GM21360 (cell line): ENCODE measurements around the gene CYP2U1.
"Not testable (repeated sequence)": the region's sequence is repeated elsewhere in the genome, so short reads cannot be mapped to it uniquely, and the experiment has no call there.

Experiments
- ATAC-seq: cut with Tn5 transposase; IDR thresholded peaks from one replicate; pipeline ENCODE4 v1.9.1; 2021; ENCODE audit warnings: mild to moderate bottlenecking, moderate library complexity; ENCODE audit not compliant: unreplicated experiment

CYP2U1 gene

DNA sequence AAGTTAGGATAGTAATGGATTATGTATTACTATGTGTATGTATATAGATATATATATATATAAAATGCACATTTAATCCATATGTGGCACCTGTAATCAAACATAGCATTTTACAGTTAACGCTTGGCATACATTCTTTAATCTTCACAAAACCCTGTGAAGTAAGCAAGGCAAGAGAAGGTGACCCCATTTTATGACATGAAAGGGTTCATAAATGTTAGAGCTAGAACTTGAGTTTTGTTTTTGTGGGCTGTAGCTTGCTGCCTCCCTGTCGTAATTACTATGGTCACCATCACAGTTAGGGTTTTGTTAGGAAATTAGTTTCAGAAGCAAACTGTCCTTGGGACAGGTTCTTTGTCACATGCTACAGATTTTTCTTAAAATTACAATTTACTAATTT is 13.8 kb upstream of the CYP2U1 start:
- ATAC-seq = no peak

DNA sequence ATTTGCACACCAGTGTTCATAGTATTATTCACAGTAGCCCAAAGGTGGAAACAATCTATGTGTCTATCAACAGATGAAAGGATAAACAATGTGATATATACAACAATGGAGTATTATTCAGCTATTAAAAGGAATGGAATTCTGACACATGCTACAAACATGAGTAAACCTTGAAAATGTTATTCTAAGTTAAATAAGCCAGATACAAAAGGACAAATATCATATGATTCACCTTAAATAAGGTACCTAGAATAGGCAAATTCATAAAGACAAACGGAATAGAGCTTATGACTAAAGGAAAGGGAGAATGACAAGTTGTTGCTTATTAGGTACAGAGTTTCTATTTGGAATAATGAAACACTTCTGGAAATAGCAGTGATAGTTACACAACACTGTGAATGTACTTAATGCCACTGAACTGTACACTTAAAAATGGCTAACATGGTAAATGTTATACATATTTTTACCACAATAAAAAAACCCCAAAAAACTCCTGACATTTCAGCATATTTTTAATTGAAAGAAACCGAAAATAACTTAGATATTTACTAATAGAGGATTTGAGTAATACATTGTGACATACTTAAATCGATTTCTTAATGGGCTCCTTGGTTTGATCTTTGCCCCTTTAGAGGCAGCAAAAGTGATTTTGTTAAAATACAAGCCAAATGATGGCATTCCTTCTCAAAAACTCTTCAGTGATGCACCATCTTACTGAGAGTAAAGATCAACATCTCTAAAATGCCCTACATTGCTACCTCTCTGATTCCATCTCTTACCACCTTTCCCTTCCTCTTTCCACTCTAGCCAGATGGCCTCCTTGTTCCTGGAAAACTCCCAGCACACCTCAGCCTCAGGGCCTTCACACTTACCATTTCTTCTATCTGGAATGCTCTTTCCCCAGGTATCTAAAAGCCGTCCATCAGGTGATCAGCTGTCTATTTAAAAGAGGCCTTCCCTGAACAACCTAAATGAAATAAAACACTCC is 8.6 kb upstream of the CYP2U1 start:
- no peak for ATAC-seq

DNA sequence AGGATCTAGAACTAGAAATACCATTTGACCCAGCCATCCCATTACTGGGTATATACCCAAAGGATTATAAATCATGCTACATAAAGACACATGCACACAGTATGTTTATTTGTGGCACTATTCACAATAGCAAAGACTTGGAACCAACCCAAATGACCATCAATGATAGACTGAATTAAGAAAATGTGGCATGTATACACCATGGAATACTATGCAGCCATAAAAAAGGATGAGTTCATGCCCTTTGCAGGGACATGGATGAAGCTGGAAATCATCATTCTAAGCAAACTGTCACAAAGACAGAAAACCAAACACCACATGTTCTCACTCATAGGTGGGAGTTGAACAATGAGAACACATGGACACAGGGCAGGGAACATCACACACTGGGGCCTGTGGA is 5.6 kb upstream of the CYP2U1 start:
- not testable (repeated sequence) for ATAC-seq

DNA sequence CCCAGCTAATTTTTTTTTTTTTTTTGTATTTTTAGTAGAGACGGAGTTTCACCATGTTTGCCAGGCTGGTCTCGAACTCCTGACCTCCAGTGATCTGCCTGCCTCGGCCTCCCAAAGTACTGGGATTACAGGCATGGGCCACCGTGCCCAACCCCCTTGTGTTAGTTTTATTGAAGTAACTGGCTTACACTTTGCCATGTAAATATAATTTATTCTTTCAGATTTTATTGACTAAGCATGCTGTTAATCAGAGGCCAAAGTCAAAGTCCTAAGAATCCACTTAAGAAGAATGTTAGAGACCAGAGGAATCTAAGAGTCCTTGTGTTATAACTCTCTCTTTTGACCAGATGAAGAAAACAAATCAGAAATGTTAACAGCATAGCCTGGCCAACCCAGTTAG is 4.5 kb upstream of the CYP2U1 start:
- not testable (repeated sequence) for ATAC-seq

DNA sequence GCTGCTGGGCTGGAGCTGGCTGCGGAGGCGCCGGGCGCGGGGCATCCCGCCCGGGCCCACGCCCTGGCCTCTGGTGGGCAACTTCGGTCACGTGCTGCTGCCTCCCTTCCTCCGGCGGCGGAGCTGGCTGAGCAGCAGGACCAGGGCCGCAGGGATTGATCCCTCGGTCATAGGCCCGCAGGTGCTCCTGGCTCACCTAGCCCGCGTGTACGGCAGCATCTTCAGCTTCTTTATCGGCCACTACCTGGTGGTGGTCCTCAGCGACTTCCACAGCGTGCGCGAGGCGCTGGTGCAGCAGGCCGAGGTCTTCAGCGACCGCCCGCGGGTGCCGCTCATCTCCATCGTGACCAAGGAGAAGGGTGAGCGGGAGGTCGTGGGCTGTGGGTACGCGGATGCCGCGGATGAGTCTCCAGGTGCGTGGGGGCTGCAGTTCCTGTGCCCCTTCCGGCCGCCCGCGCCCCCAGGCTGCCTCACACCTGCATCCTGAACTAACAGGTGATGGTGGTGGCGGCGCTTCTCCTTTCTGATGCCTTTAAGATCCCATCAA is 499 bp downstream of the CYP2U1 start:
- ATAC-seq = no peak

DNA sequence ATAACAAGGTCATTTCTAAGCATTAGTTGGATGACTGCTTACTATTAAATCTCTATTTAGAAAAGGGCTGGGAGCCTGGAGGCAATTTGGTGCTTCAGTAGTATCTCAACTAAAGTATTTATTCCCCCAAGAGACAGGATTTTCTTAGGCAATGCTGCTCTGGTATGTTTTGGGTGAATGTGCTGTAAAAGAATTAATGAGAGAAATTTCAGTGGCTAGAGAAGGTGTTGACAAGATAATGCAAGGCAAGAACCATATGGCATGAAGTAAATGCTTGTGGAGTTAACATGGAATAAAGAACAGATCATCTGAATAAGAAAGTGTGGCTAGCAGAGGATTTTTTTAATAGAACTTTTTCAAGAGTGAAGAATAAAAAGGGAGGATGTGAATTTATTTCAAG is 3.9 kb downstream of the CYP2U1 start:
- no peak for ATAC-seq

DNA sequence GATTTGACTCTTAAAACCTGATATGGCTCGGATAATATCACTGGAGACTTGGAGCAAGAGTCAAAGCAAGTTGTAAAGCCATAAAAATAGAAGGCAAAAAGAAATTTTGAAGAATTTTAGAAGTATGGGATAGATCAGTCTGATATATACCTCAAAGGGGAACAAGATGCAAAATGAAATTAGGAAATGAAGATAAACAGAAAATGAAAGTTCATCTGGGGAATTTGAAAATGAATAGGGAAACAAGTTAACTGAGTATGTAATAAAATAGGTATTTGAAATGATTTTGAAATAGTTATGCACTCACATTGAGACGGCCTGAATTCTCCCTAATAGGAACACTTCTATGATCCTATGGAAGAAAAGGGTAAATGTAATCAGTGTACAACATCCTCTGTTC is 5.7 kb downstream of the CYP2U1 start:
- no peak for ATAC-seq

DNA sequence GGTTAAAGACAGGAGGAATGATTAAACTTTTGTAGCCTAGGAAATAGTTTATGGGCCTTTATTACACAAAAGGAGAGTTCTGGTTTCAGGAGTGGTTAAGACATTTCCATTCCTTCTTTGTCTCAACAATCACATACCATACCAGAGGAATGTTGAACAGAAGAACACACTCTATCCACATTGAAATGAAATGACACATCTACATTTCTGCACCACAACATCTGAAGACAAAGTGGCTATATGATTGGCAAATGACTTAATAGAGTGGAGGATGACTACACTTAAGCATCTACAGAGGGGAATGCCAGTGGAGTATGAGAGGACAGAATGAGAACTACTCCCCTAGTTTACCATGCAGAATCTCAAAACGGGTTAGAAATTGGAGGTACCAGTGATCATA is 8.0 kb downstream of the CYP2U1 start:
- ATAC-seq = no peak

DNA sequence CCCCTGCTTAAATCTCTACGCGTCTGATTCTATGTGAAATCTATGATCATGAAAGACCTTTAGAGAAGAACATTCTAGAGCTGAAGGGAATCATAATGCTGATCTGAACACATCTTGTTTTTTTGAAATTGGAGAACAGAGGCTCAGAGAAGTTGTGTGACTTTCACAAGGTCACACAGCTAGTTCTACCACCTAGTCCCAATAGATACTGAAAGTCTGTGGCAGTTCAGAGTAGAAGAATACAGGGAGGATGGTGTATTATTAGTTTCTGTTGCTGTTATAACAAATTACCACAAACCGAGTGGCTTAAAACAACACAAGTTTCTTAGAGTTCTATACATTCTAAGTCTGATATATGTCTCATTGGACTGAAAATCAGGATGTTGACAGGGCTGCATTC is 14.5 kb downstream of the CYP2U1 start:
- no peak for ATAC-seq

DNA sequence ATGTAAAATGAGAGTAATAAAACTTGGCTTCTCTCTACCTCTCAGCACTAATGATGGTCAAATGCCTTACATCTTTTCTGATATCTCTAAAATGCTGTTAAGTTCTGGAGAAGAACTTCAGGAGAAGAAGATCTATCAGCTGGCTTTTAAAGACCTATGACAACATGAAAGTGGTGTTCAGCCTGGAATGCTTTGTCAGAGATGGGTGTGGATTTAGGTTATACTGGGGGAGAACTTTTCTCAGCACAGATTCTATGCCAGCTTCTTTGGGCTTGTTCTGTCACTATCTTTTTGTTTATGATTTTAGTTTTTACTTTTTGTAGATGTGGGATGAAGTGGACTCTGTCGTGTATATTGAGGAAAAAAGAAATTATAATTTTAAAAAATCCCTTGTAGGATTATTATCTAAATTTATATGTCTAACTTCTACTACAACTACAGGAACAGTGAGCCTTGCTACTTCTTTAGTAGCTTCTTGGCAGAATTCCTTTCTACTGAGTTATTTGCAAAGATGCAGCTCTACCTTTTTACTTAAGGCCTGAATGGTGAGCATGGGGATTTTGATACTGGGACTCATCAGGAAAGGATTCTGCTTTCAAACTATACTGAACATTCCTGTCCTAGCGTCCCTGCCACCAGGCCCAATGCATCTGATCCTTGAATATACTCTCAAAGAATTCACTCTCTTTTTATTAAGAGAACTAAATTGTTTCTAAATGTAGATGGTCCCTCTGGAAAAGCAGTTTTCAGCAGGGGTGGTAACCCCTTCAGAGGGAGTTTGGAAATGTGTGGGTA is 19.6 kb downstream of the CYP2U1 start:
- ATAC-seq = no peak

DNA sequence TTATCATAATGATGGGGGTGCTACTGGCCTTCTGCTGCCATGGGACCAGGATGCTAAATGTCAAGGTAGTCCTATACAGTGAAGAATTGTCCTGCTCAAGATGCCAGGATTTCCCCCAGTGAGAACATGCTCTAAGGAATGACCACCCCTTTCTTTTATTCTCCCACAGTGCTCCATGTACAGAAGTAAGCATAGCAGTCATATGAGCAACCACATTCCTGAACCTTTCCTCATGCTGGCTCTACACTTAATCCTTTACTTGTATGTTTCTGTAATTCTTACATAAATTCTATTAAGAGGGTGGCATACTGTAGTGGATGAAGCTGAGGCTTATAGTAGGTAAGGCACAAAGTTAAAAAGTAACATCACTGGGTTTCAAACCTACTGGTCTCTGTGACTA is 20.2 kb downstream of the CYP2U1 start:
- ATAC-seq = no peak

DNA sequence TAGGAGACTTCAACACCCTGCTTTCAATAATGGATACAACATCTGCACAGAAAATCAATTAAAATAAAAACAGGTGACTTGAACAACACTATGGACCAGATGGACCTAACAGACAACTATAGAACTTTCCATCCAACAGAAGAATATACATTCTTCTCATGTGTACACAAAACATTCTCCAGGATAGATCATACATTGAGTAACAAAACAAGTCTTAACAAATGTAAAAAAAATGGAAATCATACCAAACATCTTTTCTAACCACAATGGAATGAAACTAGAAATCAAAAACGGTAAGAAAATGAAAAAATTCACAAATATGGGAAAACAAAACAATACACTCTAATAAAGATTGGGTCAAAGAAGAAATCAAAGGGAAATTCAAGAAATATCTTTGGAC is 24.7 kb downstream of the CYP2U1 start:
- no peak for ATAC-seq

DNA sequence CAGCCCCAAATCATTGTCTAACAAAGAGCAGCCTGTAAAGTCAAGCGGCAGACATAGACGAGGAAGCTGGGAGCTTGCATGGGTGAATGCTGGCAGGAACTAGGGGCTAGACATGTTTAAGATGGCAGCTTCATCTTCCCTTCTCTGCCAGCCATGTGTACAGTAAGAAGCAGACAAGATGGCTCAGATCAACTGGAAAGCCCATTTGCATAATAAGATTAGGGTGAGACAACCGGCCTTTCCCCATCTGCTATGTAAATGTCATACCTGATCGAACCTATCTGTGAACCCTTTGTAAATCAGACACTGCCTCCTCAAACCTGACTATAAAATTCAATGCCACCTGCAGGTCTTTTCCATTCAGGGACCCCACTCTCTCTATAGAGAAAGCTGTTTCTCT is 35.6 kb downstream of the CYP2U1 start:
- ATAC-seq = no peak

DNA sequence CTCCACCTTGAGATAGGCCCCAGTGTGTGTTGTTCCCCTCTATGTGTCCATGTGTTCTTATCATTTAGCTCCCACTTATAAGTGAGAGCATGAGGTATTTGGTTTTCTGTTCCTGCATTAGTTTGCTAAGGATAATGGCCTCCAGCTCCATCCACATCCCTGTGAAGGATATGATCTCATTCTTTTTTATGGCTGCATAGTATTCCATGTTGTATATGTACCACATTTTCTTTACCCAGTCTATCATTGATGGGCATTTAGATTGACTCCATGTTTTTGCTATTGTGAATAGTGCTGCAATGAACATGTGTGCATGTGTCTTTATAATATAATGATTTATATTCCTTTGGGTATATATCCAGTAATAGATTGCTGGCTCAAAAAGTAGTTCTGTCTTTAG is 36.2 kb downstream of the CYP2U1 start:
- not testable (repeated sequence) for ATAC-seq

DNA sequence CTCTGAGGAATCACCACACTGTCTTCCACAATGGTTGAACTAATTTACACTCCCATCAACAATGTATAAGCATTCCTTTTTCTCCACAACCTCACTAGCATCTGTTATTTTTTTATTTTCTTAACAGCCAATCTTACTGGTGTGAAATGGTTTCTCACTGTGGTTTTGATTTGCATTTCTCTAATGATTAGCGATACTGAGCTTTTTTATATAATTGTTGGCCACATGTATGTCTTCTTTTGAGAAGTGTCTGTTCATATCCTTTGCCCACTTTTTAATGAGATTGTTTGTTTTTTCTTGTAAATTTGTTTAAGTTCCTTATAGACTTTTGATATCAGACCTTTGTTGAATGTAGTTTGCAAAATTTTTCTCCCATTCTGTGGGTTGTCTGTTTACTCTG is 36.6 kb downstream of the CYP2U1 start:
- not testable (repeated sequence) for ATAC-seq

DNA sequence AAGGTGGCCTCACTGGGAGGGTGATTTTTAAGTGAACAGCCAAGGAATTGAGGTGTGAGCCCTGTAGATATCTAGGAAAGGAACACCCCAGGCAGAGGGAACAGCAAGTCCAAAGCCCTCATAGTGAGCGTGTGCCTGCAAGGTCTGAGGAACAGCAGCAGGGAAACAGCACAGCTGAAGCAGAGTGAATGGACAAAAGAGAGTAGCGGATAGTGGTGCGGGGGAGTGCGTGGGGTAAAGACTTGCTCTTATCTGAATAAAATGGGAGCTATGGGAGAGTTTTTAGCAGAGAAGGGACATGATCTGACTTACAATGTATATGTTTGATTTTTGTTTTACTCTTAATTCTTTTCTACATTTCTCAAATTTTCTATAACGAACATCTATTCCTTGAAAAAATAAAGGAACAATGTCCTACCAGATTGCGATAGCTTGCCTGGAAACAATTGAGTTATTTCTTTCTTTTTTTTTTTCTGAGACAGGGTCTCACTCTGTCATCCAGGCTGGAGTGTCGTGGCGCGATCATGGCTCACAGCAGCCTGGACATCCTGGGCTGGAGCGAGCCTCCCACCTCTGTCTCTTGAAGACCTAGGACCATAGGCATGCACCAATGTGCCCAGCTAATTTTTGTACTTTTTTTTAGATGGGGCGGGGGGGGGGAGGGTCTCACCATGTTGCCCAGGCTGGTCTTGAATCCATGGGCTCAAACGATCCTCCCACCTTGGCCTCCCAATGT is 38.9 kb downstream of the CYP2U1 start:
- no peak for ATAC-seq

DNA sequence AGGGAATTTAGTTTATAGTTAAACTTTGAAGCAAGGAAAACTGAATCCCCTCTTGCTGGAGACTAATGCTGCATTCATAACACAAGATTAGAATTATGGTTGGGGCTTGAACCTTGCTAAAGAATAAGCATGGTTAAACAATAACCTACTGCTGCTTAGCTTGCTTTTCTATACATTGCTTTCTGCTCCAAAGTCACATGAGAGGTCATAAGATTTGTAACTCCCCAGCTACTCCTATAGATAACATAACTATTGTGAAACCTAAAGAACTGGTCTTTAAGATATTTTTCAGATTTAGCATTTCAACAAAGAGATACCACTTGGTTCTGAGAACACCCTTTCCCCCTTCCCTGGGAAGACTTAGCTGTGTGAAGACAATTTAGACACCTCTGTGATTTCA is 41.3 kb downstream of the CYP2U1 start:
- no peak for ATAC-seq

DNA sequence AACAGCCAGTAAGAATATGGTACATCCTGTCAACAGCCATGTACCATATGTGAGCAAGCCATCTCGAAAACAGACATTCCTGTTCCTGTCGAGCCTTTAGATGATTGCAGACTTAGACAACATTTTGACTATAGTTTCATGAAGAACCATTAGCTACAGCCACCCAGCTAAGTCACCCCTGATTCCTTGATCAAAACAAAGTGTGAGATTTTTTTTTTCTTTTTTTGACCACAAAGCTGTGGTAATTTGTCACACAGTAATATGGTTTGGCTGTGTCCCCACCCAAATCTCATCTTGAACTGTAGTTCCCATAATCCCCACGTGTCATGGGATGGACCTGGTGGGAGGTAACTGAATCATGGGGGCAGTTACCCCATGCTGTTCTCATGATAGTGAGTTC is 43.2 kb downstream of the CYP2U1 start:
- ATAC-seq = no peak

DNA sequence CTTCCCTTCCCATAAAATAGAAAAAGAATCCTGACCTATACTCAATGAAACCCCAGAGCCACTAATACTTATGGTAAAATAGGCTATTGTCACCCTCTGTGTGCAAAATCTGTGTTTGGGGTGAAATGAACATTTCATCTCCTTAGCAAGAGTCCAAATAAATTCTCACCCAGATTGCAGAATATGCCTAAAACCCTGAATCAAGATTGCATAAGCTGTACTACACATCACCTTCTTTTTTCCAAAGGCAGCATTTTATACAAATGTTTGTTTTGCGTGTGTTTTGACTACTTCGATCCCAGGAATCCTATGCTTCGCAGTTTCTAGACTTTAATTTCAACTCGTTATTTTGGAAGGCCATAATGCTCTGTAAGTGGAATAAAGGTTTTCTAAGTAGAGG is 46.1 kb downstream of the CYP2U1 start:
- no peak for ATAC-seq

DNA sequence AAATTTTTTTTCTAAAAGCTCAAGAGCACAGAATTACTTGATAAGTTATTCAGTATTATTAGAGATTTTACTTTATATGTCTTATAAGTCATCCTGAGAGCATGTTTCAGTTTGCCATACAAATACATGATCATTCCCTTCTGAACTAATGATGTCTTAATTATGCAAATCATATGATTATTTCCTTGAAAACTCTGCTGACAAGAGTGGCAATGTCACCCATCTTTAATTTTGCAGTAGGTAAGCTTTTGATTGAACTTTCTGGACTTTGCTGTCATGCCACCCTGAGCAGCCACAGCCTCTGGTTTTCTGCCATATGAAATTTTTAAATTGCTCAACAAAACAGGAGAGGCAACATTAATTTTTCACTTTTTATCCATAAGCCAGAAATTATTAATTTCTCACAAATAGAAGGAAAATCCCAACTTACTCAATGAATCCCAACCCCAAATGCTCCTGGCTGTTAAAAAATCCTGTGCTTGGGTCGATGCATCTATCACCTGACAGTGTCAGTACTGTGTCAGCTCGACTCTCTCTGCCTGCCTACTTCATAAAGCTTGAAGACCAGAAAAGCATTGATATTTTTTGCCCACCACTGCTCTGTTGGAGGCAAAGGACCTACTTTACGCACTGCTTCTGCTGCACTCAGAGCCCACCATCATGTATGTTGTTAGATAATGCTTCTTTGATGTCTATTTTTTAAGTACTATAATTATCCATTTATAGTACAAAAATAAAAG is 46.8 kb downstream of the CYP2U1 start:
- ATAC-seq = no peak
